Frontal cortex (tissue), 4 donors: Measurements from ENCODE around the gene CLCN2. TPM values are rescaled to one million over a fixed set of nuclear protein-coding genes. Genes with fewer than 3 reads are reported as not detected.

Experiments used
- DNase-seq, 2 donors: peaks; one replicate each; pipeline ENCODE4 v3.0.0; 2012; ENCODE audit warnings: low spot score in 2 of 2
- FAIRE-seq: peaks from 2 replicates; lab custom pipeline; 2012; peaks lifted over from hg19 to GRCh38; lab: Jason Lieb, UNC
- total RNA-seq: library from RNA; depleted of rRNA; stranded (reverse); fragments of >200 nt; gene quantifications from one replicate; pipeline ENCODE4 v1.2.3, GENCODE V29; 2014
- donor health status: control.
- donor health status: control.
- donor health status: control.

CLCN2 gene
- total RNA-seq, 1 donor from 2014 or later, result 7.3 TPM

- FAIRE-seq, result no peak
- peak; percentile 64 to 70 for DNase-seq
Observed at GRCh38 chr3:184361932-184362667, 695 bp upstream of the CLCN2 start.

GRCh38 chr3:184360929-184361531 is 375 bp downstream of the CLCN2 start:
- FAIRE-seq (no peak), DNase-seq (no peak)

GRCh38 chr3:184360070-184360928 is 1.1 kb downstream of the CLCN2 start:
- DNase-seq (no peak), FAIRE-seq (no peak)

GRCh38 chr3:184359610-184360009 is 1.8 kb downstream of the CLCN2 start:
- no peak for FAIRE-seq
- DNase-seq, result no peak

- FAIRE-seq, result no peak
Observed at GRCh38 chr3:184358921-184359350, 2.5 kb downstream of the CLCN2 start.

GRCh38 chr3:184358124-184358767 is 3.2 kb downstream of the CLCN2 start:
- FAIRE-seq, result no peak
- no peak for DNase-seq

More at GRCh38 chr3:184358921-184359350, 2.5 kb downstream of the CLCN2 start:
- no peak for DNase-seq

- no peak for FAIRE-seq
- DNase-seq, result no peak
Observed at GRCh38 chr3:184357248-184358123, 3.9 kb downstream of the CLCN2 start.

GRCh38 chr3:184355261-184356040 is 6.0 kb downstream of the CLCN2 start:
- FAIRE-seq (no peak), DNase-seq (no peak)

- FAIRE-seq (no peak), DNase-seq (no peak)
Observed at GRCh38 chr3:184354754-184355153, 6.7 kb downstream of the CLCN2 start.

- FAIRE-seq (no peak), DNase-seq (no peak)
Observed at GRCh38 chr3:184354121-184354728, 7.2 kb downstream of the CLCN2 start.

GRCh38 chr3:184353546-184353941 is 7.9 kb downstream of the CLCN2 start:
- FAIRE-seq, result no peak
- no peak for DNase-seq

- no peak for DNase-seq
- FAIRE-seq, result no peak
Observed at GRCh38 chr3:184352897-184353545, 8.4 kb downstream of the CLCN2 start.

- FAIRE-seq, result no peak
Observed at GRCh38 chr3:184352149-184352785, 9.1 kb downstream of the CLCN2 start.

GRCh38 chr3:184351511-184352148 is 9.8 kb downstream of the CLCN2 start:
- no peak for DNase-seq
- FAIRE-seq, result no peak

More at GRCh38 chr3:184352149-184352785, 9.1 kb downstream of the CLCN2 start:
- no peak for DNase-seq

GRCh38 chr3:184350618-184351017 is 10.8 kb downstream of the CLCN2 start:
- DNase-seq (no peak), FAIRE-seq (no peak)
